Left ventricle myocardium superior (tissue), 1 donor: ENCODE data around the gene KCTD1. TPM values are rescaled to one million over a fixed set of nuclear protein-coding genes. Genes with fewer than 3 reads are reported as not detected.

Source experiments
- ATAC-seq: fragments of 200-7000 bp; cut with Tn5 transposase; one replicate; pipeline ENCODE4 v1.9.1; 2020; ENCODE audit warnings: mild to moderate bottlenecking, moderate library complexity
- DNase-seq: peaks from one replicate; pipeline ENCODE4 v3.0.0-alpha.2; 2020
- intact Hi-C: fragments of 100-400 bp; cut with micrococcal nuclease; formaldehyde crosslinking; loops from one replicate; pipeline ENCODE4 v1.11.0; 2022
- total RNA-seq: library from RNA; stranded (reverse); fragmentation: NEBNext Ultra II Directional; extraction: Animal tissue kit (Norgen Biotek cat#: 25700); gene quantifications from one replicate; pipeline ENCODE4 v1.2.1, GENCODE V29; 2021
- donor health status: DM: no; HTN: yes; CAD: no; lungs with severe emphysema.

Gene KCTD1
- total RNA-seq, 1 donor from 2014 or later = 17.2 TPM

DNA sequence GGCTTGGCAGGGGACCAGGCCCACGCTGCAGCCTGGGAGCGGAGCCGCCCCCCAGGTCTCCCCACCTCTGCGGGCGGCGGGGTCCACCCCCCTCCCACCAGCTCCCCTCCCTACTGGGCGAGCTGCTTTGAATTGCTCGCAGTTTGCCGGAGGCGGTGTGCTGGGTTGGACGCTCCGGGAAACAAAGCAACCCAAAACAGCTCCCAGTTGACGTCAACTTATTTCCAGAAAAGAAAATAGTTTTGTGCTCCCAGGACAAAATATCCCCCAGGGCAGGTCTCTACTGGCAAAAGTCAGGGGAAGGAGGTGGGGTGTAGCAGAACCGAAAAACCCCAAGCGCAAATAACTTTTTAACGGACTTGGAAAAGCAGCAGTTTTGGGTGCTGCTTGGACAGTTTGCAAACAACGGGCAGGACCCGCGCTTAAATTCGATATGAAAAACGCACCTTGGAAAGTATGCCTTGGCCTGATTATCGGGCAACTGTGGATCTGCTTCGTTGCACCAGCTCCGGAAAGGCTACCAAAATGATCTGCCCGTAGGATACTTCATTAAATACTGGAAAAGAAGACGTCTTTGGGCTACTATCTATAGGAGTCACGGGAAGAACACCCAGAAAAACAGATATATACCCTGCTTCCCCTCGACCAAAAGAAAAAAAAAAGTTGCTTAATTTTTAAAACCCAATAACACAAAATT, 2.8 kb upstream of the KCTD1 start:
- ATAC-seq = peak; percentile 6
- DNase-seq = peak; percentile 39
- intact Hi-C loops = no loop called here

DNA sequence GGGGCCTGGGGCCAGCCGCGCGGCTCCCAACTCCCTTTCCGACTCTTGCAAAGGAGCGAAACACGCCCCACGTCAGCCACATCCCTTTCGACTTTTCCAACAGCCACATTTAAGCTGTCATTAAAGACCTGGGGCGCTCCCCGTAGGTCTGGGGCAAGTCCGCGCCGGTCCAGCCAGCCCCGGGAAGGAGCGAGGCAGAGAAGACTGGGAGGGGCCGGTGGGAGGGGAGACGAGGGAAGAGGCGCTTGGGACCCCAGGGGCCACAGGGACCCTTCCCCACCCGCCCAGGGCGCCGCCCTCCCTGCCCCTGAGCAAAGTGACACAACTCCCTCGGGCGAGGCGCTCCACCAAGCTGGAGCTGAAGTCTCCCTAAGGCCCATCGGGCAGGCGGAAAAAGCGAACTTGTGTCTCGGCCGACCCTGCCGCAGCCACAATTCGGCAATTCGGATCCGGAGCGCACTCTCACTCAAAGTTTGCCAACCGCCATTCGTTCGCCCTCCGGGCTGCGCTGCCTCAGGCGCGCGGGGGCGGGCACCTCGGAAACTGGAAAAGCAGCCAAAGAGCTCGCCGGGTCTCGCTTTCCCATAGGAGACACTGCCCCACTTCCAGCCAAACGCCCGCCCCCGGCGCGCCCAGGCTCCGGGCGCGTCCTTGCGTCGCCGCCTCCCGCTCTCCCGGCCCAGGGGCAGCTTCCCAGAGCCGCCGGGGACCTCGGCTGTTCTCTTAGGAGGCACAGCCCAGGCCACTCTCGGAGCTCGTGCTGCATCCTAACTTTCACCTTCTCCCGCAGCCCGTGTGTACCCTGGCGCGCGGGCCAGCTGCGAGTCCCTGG, 1.1 kb upstream of the KCTD1 start:
- intact Hi-C loops = loop anchor here (10.0 kb wide), 1 partner anchor 75 kb away; no protein-coding TSS in a partner anchor
- ATAC-seq (peak; percentile 76), DNase-seq (peak; percentile 81)

DNA sequence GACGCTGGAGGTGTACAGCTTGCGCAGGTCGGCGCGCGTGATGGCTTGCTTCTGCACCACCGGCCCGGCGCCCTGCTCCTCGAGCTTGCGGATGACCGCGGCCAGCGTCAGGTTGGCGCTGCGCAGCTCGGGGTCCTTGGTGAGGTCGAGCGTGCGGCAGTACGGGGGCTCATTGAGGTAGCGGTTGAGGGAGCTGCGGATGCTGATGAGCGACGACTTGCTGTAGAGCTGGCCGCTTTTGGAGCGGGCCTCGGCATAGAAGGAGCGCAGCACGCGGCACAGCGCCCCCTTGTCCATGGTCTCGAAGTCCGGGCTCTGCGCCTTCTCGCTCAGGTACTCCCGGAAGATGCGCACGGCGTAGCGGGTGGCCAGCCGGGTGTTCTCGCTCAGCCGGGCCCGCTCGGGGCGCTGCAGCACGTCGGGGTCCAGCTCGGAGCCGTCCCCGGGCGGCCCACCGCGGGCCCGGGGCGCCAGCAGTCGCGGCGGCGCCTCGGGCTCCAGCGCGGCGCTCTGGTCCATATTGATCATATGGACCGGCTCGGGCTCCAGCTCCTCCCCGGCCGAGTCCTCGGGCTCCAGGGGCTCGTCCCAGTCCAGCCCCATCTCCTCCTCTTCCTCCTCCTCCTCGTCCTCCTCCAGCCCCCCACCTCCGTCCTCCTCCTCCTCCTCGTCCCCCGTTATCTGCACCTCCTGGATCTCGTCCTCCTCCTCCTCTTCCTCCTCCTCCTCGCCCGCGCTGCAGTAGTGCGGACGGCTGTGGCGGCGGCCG, 523 bp downstream of the KCTD1 start:
- ATAC-seq = peak; percentile 56
- DNase-seq = peak; percentile 78
- intact Hi-C loops = loop anchor here (10.0 kb wide), 1 partner anchor 73 kb away; no protein-coding TSS in a partner anchor

DNA sequence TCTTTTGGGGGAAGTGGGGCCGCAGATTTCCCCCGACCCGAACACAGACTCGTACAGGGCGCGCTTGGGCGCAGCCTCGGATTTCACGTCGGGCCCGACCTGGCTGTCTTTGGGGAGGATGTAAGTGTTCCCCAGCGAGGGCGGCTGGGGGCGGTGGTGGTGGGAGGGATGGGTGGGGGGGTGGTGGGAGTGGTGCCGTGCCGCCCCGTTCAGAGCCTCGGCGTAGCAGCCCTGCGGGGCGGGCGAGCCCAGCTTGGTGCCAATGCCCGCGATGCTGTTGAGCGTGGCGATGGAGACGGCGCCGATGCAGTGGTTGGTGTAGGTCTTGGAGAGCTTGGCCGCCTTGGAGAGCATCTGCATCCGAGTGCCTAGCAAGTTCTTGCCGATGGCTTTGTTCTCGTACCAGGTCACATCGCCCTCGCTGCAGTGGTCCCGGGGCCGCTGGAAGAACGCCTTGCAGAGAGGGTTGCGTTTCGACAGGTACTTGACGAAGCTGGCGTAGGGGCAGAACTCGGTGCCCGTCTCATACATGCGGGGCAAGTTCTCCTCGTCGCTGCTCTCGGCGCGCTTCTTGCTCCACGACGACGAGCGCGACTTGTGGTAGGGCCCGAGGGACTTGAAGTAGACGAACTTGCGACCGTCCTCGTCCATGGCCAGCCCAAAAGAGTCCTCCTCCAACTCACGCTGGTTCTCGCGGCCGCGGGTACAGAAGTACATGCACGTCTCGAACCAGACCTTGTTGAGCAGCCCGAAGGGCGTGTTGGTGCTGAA, 1.3 kb downstream of the KCTD1 start:
- peak; percentile 28 for DNase-seq
- no peak for ATAC-seq
- intact Hi-C loops = loop anchor here (10.0 kb wide), 1 partner anchor 72 kb away; no protein-coding TSS in a partner anchor

DNA sequence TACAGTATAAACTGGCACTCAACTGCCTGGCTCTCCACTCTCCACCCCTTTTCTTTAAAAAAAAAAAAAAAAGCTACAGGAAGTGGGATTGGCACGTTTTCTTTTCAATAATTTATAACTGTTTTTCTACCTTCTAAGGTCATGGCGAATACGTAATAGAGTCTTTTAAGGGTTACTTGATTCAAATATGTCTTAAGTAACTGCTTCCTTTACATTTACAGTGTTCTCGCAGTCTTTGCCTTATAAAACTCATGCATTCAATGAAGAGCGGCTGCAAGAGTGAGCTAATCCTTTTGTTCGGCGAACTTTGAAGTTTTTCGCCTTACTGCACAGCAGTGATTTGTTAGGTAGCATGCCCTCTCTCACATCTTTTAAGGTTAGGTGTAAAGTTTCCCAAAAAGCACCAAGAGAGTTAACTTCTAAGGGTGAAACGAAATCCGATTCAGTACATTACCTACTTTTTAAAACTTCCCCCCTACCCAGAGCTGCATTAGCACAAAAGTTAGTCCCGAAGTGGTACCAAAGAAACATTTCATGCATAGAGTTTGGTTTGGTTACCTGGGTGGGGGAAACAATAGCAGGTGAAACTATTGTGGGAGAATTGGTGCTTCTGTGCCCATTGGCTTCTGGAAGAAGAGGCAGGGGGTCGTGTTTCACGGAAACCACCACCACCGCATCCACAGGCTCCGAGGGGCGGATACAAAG, 2.0 kb downstream of the KCTD1 start:
- ATAC-seq = no peak

DNA sequence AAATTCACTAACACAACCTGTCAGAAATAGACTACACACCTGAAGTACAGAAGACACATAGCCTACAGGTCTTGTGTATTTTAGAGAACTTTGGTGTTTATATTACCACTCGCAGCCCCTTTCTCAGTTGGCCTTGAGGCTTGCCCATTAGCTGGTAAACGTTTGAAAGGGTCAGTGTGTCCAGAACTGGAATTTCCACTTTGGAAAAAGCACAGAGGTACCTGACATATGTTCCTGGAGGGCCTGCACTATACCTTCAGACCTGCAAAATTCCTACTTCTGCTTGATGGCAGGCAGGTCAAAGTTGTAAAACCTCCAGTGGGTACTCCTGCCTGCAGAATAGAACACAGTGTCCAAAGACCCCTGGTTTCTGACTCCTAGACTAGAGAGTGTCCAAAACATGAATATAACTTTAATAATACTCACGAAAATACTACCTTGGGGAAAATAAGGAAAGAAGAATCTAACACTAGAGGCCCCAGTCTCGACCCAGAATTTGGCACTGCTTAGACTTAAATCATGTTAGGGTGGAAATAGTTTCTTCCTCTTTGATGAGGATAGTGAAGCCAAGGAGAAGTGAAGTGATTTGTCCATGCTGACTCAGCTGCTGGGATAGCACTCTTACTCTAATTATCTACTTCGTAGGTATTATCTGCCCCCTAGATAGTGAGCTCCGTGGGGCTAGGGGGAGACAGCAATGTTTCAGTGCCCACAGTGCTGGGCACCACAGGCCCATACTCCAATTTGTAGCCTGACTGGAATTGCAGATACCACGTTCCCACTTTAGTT, 2.8 kb downstream of the KCTD1 start:
- DNase-seq (no peak), ATAC-seq (no peak)
- intact Hi-C loops = loop anchor here (10.0 kb wide), 1 partner anchor 71 kb away; no protein-coding TSS in a partner anchor

More for the DNA sequence above, 2.0 kb downstream of the KCTD1 start:
- DNase-seq = no peak
- intact Hi-C loops = loop anchor here (10.0 kb wide), 1 partner anchor 72 kb away; no protein-coding TSS in a partner anchor

DNA sequence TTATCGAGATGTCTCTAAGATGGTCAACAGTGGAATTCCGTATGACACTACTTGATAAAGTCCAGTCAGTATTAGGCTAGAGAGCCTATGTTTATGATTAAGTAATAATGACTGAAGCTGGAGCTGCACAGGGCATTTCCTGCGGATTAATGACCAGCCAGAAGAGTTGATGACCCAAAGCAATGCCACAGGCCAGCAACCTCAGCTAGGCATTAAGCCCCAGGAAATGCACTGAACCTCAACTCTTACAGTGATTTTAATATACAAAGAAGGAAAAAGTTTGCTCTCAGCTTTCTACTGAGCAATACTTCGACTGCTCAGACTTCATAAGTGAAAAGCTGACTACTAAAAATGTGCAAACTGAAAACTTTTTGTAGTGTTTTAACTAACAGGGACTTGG, 3.9 kb downstream of the KCTD1 start:
- DNase-seq = no peak

DNA sequence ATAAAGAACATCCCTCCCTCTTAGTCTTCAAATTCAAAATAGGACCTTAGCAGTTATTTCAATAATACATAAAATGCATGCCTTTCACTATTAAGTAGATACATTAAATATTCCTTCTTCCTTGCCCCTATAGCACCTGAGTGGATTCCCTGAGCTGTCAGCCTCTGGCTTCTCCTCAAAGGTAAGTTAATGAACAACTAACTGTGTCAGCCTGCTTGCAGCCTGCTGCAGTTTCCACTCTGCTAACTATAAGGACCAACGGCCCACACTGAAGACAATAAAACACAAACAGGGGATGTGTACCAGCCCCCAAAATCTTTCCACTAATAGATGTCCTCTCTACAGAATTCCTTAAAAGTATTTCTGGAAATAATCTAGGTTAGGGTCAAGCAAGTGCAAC, 5.0 kb downstream of the KCTD1 start:
- ATAC-seq (no peak), DNase-seq (no peak)
- intact Hi-C loops = loop anchor here (10.0 kb wide), 1 partner anchor 69 kb away; no protein-coding TSS in a partner anchor

More for the DNA sequence above, 3.9 kb downstream of the KCTD1 start:
- intact Hi-C loops = loop anchor here (10.0 kb wide), 1 partner anchor 70 kb away; no protein-coding TSS in a partner anchor
- no peak for ATAC-seq

DNA sequence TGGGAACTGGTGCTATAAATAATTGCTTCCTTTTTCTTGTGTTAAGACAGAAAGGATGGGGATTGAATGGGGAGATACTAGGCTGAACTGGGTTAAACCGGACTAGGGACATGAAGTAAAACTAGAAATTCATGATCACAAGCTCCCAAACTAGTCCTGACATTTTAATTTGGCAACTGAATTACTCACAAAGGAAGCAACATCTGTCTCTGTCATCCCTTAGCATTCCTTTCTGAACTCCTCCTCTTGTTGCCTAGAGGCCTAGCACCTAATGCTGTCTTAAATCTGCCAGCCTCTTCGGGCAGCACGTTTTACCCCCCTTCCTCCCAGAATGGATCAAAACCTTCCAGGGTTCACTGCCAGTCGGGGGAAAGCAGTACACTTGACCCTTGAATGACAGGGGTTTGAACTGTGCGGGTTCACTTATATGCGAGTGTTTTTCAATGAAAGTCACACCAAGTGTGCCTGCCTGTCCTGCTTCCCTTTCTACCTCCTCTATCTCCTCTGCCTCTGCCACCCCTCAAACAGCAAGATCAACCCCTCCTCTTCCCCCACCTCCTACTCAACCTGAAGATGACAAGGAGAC, 8.2 kb downstream of the KCTD1 start:
- intact Hi-C loops = loop anchor here (10.0 kb wide), 1 partner anchor 65 kb away; no protein-coding TSS in a partner anchor
- DNase-seq (no peak), ATAC-seq (no peak)

DNA sequence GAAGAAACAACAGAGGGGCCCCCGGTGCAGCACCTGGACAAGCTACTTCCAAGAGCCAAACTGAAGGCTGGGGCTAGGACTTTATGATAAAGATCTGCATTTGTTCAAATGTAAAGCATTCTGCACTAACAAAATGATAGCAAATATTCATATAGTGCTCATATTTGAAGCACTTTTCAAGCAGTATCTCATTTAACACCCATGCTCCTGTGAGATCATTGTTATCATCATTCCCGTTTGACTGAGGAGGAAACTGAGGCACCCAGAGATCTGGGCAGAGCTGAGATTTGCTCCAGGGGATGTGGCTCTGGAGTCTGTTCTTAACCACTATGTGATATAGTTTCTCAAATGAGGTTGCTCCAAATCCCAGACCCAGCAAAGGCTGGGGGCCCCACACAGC, 9.8 kb downstream of the KCTD1 start:
- ATAC-seq = no peak

DNA sequence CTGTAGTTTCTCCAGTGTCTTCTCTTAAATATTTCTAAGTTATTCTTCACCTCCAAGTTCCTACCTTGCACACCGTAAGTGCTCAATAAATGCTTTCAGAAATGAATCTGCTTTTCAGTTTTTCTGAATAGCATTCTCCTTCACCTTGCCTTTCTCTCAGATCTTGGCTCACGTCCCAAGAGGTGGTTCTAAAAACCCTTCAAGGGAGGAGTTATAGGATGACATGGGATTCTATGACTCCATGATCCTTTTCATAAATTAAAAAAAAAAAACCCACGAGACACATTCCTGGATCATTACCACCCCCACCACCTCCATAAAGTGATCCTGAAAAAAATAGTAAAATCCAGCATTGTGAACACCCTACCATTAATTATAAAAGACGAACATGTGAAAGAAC, 11.7 kb downstream of the KCTD1 start:
- intact Hi-C loops = no loop called here
- DNase-seq = no peak
- no peak for ATAC-seq

More for the DNA sequence above, 9.8 kb downstream of the KCTD1 start:
- DNase-seq = no peak
- intact Hi-C loops = no loop called here

DNA sequence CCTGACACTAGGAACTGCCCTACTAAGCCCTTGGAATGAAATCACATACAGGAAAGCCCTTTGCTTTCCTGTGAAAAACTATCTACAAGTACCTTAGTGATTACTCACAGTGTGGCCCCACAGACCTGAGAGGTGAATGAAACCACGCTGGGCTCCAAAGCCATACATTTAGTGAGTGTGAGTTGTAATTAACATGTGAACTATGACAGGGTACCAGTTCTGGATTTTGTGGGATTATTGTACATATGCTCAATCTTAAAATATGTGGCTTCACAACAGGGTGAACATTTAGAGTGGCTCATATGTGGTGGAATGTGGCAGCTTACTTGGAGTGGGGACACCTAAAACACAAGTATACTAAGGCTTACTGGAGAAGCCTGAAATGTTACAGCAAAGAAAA, 12.3 kb downstream of the KCTD1 start:
- intact Hi-C loops = no loop called here
- ATAC-seq (no peak), DNase-seq (no peak)

DNA sequence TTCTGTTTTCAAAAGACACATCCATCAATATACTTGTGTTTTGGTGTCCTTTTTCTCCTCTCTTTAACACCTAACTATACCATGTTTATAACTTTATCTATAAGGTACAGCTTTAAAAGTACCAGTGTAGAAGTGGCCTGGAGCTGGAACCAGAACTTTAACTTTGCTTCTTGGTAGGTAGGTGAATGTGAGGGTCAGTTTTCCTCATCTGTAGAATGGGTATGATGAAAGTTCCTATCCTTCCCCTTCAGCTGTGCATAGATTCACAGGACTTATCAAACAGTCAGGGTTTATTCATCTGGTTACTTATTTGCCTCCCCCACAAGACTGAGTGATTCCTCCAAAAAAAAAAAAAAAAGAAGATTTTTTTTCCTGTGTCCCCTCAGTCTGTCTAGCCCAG, 12.7 kb downstream of the KCTD1 start:
- intact Hi-C loops = no loop called here
- ATAC-seq (no peak), DNase-seq (no peak)

DNA sequence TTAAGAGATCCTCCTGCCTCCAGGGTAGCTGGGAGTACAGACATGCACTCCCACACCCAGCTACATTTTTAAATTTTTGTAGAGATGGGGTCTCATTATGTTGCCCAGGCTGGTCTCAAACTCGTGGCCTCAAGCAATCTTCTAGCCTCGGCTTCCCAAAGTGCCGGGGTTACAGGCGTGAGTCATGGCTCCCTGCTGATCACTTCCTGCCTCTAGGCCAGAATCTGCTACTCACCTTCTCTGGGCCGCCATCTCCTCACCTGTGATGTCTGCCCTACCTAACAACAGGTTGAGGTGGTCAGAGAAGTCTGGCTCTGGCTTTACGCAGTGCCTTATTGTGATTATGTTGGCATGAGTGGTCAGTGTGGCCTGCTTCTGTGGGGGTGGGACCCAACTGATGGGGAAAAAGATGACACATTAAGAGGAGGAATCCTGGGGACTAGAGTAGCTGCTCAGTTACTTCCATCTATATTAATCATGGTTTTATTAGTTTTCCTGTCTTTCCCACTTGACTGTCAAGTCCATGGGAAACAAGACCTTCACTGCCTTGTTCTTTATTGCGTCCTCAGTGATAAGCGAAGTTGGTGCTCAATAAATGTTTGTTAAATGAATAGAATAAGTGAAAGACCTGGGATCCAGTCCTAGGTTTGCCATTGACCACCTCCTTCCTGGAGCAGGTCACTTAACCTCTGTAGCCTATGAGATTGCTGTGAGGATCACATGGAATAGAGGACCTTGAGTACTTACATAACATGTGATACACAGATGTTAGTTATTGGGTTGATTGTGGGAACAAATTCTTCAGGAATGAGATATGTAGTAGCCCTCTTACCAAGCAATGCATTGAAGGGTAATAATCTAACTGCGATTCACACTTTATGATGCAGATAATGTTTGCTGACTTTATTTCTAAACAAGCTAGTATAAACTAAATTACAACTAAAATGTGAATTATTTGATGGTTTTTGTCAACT, 15.7 kb downstream of the KCTD1 start:
- intact Hi-C loops = no loop called here
- ATAC-seq (no peak), DNase-seq (no peak)

DNA sequence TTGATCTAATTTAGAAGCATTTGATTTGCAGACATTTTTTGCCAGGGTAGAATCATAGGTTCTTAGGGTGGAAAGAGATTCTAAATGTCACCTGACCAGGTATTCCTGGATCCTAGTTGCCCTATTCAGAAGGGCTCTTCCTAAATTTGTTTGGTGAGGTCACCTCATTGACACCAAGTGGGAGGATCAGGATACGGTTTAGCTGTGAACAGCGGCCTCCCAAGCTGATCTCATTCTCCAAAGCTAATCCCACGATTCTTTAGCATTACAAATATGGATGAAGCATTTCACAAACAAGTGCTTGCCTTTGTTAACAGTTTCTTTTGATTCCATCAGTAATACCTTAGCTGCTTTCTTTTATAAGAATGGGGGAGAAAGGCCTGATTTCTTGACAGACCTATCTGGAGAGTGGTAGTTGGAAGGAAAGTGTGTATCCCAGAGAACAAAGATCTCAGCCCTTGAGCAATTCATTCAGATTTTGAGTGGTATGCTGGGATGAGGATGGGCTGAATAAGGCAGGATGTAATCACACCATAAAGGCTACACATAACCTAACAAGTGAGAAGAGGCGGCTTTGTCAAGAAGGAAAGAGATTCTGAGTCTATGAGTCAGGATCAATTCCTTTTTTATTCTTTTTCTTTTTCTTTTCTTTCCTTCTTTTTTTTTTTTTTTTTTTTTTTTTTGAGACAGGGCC, 16.6 kb downstream of the KCTD1 start:
- ATAC-seq = no peak
- intact Hi-C loops = no loop called here
- DNase-seq = no peak
